Muscle layer of colon (tissue), 2 donors: ENCODE measurements around the gene ASIC3.

Source experiments
- H3K27ac ChIP-seq: one replicate; pipeline ENCODE4 v1.7.0; 2013; ENCODE audit warnings: low read depth, mild to moderate bottlenecking, low read length, moderate library complexity
- H3K27me3 ChIP-seq, 2 donors: one replicate each; pipeline ENCODE4 v1.7.0; 2013; ENCODE audit warnings: low read length in 2 of 2, mild to moderate bottlenecking in 2 of 2; ENCODE audit not compliant: insufficient read depth in 2 of 2, control insufficient read depth in 1 of 2
- H3K36me3 ChIP-seq: one replicate; pipeline ENCODE4 v1.7.0; 2013; ENCODE audit warnings: mild to moderate bottlenecking, low read length; ENCODE audit not compliant: insufficient read depth
- H3K4me1 ChIP-seq: one replicate; pipeline ENCODE4 v1.7.0; 2013; ENCODE audit warnings: mild to moderate bottlenecking, low read length; ENCODE audit not compliant: insufficient read depth
- H3K4me3 ChIP-seq, 2 donors: one replicate each; pipeline ENCODE4 v1.7.0; 2013; ENCODE audit warnings: low read length in 2 of 2, low read depth in 1 of 2, mild to moderate bottlenecking in 1 of 2, moderate library complexity in 1 of 2
- H3K9ac ChIP-seq: one replicate; pipeline ENCODE4 v1.7.0; 2013; ENCODE audit warnings: low read length
- H3K9me3 ChIP-seq: one replicate; pipeline ENCODE4 v1.7.0; 2013; ENCODE audit warnings: mild to moderate bottlenecking, low read length
- donor health status: abdominal sarcoma.
- donor health status: Adenocarcinoma of cecum.

The ASIC3 gene

DNA sequence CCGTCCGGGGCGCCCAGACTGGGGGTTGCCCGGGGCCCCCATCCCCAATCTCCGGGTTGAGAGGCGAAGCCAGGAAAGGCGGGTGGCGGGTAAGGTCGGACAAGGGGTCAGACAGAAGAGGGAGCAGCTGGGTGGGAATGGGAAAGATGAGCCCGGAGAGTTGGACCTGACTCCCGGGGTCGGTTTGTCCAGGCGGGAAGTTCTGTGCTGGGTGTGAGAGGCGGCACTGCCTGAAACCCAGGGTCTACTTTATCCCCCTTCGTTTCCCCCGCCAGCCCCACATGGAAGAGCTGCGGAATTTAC, 11.7 kb downstream of the ASIC3 start:
- H3K36me3 ChIP-seq: peaks cover 6% of the 10 kb centered on the region
- H3K27ac ChIP-seq: peak overlapping the region; percentile 97
- peaks cover 47% of the 10 kb centered on the region for H3K4me1 ChIP-seq
- H3K27me3 ChIP-seq: no peaks in the 10 kb centered on the region
- peak overlapping the region; percentile 60 for H3K9ac ChIP-seq
- H3K4me3 ChIP-seq: peak overlapping the region; percentile 94 to 97
- H3K9me3 ChIP-seq: no peaks in the 10 kb centered on the region

DNA sequence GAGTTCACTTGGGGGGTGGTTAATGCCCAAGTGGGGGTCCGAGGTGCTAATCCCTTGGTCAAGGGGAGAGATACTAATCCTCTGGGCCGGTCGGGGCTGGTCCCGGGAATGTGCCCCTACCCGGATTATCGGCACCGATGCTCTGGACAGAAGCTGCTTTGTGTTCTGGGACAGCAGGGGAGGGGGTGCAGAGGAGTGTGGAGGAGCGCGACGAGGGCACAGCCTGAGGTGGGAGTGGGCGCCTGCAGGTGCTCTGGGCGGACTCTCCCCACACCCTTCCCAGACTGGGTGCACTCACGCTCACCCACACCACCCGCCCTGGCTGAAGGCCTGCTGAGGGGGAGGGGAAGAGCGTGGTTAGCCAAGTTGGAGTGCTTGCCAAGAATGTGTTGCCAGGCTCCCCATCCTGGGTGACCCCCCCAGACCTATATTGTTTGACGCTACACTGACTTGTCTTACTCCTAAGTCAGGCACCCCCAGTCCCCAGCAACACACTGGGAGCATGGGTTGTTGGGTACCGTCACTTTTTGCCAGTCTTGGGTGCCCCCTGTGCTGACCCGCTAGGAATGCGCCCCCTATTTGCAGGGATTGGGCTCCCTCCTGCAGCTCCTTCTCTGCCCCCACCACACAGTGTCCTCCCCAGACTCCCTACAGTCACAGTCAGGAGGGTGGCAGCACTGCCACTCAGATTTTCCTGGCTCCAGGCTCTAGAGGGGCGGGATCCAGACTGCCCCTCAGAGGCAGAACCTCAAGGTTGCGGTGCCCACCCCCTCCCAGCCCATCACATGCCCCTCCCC, 12.3 kb downstream of the ASIC3 start:
- H3K36me3 ChIP-seq: peaks cover 12% of the 10 kb centered on the region
- peaks cover 47% of the 10 kb centered on the region for H3K4me1 ChIP-seq
- H3K27me3 ChIP-seq: no peaks in the 10 kb centered on the region
- peak overlapping the region; percentile 94 to 97 for H3K4me3 ChIP-seq
- peak overlapping the region; percentile 60 for H3K9ac ChIP-seq
- H3K9me3 ChIP-seq: no peaks in the 10 kb centered on the region
- H3K27ac ChIP-seq: peak overlapping the region; percentile 97

DNA sequence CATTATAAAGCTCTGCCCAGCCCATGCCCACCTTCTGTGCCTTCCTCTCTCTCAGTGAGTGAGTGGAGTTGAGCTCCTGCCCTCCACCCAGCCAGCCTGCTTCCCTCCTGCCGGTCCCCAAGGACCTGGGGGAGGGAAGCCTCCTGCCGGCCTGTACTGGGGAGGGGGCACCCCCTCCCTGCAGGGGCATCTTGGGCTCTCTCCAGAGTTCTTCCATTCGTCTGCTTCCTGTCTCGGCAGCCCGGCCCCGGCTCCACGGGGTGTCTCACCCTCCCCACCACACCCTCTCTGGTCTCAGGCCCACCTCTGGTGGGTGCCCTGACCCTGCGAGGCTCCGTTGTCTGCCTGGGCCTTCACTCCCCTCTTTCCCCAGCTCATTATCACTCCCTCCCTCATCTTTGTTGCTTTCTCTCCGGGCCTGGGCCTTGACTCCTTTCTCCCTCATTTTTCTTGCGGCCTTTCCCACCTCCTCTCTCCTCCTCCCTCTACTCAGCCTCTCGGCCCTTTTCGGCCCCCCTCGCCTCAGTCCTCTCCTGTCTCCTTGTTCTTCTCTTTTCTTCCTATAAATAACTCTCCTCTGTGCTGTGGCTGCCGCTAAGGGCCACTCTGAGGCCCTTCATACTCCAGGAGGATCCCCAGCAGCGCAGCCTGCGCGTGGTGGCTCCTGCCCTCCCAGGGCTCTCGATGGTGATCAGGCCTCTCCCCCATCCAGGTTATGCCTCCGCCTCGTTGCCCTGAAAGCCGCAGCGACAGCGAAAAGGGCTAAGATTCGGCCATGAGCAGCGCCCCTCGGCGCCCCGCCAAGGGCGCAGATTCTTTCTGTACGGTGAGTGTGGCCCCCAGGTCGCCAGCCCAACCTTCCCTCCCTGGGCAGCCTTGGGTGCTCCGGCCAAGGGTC, 13.1 kb downstream of the ASIC3 start:
- no peaks in the 10 kb centered on the region for H3K9me3 ChIP-seq
- peak overlapping the region; percentile 60 for H3K9ac ChIP-seq
- peak overlapping the region; percentile 97 for H3K27ac ChIP-seq
- H3K4me1 ChIP-seq: peaks cover 46% of the 10 kb centered on the region
- peak overlapping the region; percentile 38 to 97 for H3K4me3 ChIP-seq
- H3K36me3 ChIP-seq: peaks cover 20% of the 10 kb centered on the region
- no peaks in the 10 kb centered on the region for H3K27me3 ChIP-seq

DNA sequence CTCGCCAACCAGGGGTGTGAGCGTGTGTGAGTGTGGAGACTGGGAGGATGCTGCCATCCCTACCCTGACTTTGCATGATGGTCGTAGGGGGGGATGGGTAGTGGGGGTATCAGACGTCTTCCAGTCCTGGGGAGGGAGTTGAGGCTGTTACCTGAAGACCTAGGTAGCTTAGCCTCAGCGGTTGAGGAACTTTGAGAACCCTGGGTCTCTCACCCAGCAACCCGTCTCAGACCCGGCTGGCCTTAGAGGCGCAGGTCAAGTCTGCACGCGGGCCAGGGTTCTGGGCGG, 13.7 kb downstream of the ASIC3 start:
- peaks cover 24% of the 10 kb centered on the region for H3K36me3 ChIP-seq
- H3K9me3 ChIP-seq: no peaks in the 10 kb centered on the region
- peak overlapping the region; percentile 97 for H3K27ac ChIP-seq
- H3K4me3 ChIP-seq: peak overlapping the region in 1 of 2 donors; percentile 97
- peaks cover 41% of the 10 kb centered on the region for H3K4me1 ChIP-seq
- H3K27me3 ChIP-seq: no peaks in the 10 kb centered on the region
- H3K9ac ChIP-seq: peak overlapping the region; percentile 60

DNA sequence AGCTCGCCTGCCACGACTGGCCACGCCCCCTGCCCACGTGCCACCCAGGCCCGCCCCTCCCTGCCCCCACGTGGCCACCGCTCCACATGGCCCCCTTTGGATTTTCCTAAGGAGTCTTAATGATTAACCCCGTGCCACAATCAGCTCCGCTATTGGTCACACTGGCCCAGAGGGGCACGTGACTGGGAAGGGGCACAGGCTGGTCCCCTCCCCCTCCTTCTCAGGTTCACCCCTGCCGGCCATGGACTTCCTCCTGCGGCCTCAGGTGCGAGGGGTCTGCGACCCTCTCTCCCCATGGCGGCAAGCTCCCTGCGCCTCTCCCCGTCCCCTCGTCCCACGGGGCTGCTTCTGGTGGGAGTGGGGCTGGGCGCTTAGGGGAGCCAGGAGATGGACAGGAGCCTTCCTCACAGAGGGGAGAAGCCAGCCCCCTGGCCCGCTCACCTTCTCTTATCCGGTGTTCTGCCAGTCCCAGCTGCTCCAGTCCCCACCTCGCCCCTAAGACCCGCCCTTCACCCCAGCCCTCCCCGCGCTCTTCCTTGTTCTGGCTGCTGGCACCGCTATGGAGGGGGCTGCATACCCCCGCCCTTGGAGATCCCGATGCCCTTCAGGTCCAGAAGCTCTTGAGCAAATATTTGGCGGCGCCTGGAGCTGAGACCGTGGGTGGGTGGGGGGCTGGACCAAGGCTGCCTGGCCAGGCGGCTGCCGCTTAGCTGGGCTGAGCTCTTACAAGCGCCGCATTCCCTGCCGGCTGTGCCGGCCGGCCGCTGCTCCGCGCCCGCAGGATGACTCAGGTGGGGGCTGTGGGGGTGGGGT, 14.3 kb downstream of the ASIC3 start:
- H3K36me3 ChIP-seq: peaks cover 30% of the 10 kb centered on the region
- peak overlapping the region in 1 of 2 donors; percentile 13 for H3K4me3 ChIP-seq
- H3K9ac ChIP-seq: no peak overlapping the region
- no peaks in the 10 kb centered on the region for H3K9me3 ChIP-seq
- H3K27ac ChIP-seq: peak overlapping the region; percentile 97
- no peaks in the 10 kb centered on the region for H3K27me3 ChIP-seq
- peaks cover 37% of the 10 kb centered on the region for H3K4me1 ChIP-seq

DNA sequence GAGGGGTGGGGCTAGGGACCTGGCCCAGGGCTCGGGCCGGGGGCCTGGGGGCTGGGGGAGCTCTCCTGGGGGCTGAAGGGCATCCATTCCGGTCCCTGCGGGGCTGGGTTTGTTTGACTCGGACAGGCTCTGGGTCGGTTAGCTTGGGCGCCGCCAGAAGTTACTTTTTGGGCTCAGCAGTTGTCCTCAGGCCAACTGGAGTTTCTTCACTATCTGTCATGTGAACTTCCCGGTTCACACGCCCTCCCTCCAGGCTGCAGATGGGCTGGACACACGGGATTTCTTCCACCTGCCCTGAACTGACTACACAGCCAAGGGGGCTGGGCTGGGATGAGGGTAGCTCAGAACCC, 14.9 kb downstream of the ASIC3 start:
- no peaks in the 10 kb centered on the region for H3K27me3 ChIP-seq
- H3K4me1 ChIP-seq: peaks cover 37% of the 10 kb centered on the region
- peak overlapping the region; percentile 44 for H3K27ac ChIP-seq
- no peak overlapping the region for H3K9ac ChIP-seq
- H3K36me3 ChIP-seq: peaks cover 36% of the 10 kb centered on the region
- peak overlapping the region in 1 of 2 donors; percentile 13 for H3K4me3 ChIP-seq
- H3K9me3 ChIP-seq: no peaks in the 10 kb centered on the region

DNA sequence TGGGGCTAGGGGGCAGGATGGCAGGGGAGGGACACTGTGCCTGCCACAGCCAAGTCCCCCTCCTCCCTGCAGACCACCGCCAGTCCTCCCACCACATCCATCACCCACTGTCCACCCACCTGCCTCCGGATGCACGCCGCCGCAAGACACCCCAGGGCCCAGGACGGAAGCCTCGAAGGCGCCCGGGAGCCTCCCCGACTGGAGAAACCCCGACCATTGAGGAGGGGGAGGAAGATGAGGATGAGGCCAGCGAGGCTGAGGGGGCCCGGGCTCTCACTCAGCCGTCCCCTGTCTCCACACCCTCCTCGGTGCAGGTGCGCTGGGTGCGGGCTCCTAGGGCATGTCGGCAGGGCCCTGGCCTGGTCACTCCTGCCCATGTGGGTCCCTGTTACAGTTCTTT, 16.1 kb downstream of the ASIC3 start:
- Histone ChIP-seq H3K27me3 (no peaks in the 10 kb centered on the region), H3K27ac (no peak overlapping the region), H3K9ac (no peak overlapping the region), H3K36me3 (peaks cover 44% of the 10 kb centered on the region), H3K9me3 (no peaks in the 10 kb centered on the region), H3K4me1 (peaks cover 27% of the 10 kb centered on the region), H3K4me3 (no peak overlapping the region)

DNA sequence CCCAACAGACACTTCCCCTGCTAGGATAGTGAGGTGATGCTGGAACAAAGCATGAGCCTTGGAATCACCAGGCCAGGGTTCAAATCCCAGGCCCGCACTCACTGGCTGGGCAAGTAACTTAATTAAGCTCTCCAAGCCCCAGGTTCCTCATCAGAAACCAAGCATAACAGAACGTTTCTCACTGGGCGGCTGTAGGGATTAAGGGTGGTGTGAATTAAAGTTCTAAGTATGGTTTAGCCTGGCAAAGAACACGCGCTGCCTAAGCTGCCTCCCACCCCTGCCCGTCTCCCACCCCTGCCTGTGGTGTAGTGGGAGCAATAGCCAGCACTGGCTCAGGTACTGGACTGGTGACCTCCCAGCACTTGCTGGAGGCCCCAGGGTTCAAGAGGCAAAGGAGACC, 16.7 kb downstream of the ASIC3 start:
- Histone ChIP-seq H3K9me3 (no peaks in the 10 kb centered on the region), H3K4me1 (peaks cover 27% of the 10 kb centered on the region), H3K36me3 (peaks cover 49% of the 10 kb centered on the region), H3K9ac (no peak overlapping the region), H3K27me3 (no peaks in the 10 kb centered on the region), H3K27ac (no peak overlapping the region), H3K4me3 (no peak overlapping the region)

DNA sequence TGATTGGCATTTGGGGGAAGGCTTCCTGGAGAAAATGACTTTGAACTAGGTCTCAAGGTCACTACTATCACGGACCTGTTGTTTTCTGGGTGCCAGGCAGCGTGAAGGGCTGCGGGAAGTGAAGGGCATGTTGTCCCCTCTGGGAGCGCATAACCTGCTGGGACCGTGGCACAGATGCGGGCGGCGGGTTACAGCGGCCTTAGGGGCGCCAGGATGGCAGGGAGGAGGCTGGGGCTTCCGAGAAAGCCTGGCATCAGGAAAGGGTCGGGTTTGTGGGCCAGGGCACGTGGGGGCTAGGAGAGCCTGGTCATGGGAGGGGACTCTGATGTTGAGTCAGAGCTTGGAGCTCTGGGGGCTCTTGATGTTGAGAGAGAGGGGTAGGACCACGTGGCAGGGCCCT, 17.2 kb downstream of the ASIC3 start:
- Histone ChIP-seq H3K27me3 (no peaks in the 10 kb centered on the region), H3K36me3 (peaks cover 54% of the 10 kb centered on the region), H3K9ac (no peak overlapping the region), H3K4me3 (no peak overlapping the region), H3K27ac (no peak overlapping the region), H3K9me3 (no peaks in the 10 kb centered on the region), H3K4me1 (peaks cover 25% of the 10 kb centered on the region)

DNA sequence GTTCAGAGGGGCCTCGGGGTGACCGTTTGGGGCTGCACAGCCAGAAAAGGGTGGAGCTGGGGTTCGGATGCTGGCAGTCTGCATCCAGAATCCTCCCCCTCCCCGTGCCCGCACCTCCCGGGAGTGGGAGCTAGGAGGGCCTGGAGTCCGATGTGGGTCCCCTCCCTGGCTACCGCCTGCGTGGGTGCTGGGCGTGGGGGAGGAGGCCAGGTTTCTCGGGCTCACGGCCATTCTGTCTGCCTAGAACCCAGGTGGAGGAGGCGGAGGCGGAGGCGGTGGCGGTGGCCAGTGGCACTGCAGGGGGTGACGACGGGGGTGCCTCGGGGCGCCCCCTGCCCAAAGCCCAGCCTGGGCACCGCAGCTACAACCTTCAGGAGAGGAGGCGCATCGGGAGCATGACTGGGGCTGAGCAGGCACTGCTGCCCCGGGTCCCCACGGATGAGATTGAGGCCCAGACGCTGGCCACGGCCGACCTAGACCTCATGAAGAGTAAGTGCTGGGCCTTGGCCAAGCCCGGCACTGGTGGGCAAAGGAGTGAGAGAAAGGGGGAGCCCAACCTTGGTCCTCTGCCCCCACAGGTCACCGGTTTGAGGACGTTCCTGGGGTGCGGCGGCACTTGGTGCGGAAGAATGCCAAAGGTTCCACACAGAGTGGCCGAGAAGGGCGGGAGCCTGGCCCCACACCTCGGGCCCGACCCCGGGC, 18.1 kb downstream of the ASIC3 start:
- no peak overlapping the region for H3K27ac ChIP-seq
- H3K4me1 ChIP-seq: peaks cover 16% of the 10 kb centered on the region
- H3K9me3 ChIP-seq: no peaks in the 10 kb centered on the region
- H3K36me3 ChIP-seq: peaks cover 61% of the 10 kb centered on the region
- no peak overlapping the region for H3K4me3 ChIP-seq
- no peak overlapping the region for H3K9ac ChIP-seq
- no peaks in the 10 kb centered on the region for H3K27me3 ChIP-seq
